K562 (cell line): ENCODE measurements around the gene HSD17B1. TPM values are rescaled to one million over a fixed set of nuclear protein-coding genes. Genes with fewer than 3 reads are reported as not detected.

ENCODE experiments used
- ATF1 ChIP-seq, 2 experiments: fragments of 450-650 bp in 1 of 2; IDR thresholded peaks; 2 replicates each; pipeline ENCODE4 v1.6.1; 2016; ENCODE audit warnings: missing compliant biosample characterization in 1 of 2, missing genetic modification characterization in 1 of 2
- CREB3 ChIP-seq: fragments of 450-650 bp; conservative IDR thresholded peaks from 2 replicates; pipeline ENCODE4 v1.6.1; 2016; ENCODE audit warnings: missing genetic modification characterization, low read depth, mild to moderate bottlenecking, missing compliant biosample characterization, moderate library complexity
- EHMT2 ChIP-seq: fragments of 450-650 bp; IDR thresholded peaks from 2 replicates; pipeline ENCODE4 v1.6.1; 2018; ENCODE audit warnings: antibody characterized with exemption
- FOXJ2 ChIP-seq: fragments of 200-800 bp; sonication (Bioruptor generic); IDR thresholded peaks from 2 replicates; pipeline ENCODE4 v1.6.1; 2016; ENCODE audit warnings: missing genetic modification characterization, missing compliant biosample characterization
- HDGF ChIP-seq: fragments of 450-650 bp; IDR thresholded peaks from 2 replicates; pipeline ENCODE4 v1.6.1; 2016
- JUNB ChIP-seq: fragments of 450-650 bp; formaldehyde crosslinking; conservative IDR thresholded peaks from 2 replicates; pipeline ENCODE4 v1.4.0; 2020; ENCODE audit warnings: mild to moderate bottlenecking
- NEUROD1 ChIP-seq: fragments of 150-350 bp; IDR thresholded peaks from 2 replicates; pipeline ENCODE4 v1.6.1; 2014; ENCODE audit warnings: borderline replicate concordance, low read length, low read depth; ENCODE audit not compliant: partially characterized antibody
- NFIX ChIP-seq: fragments of 250-450 bp; sonication (Bioruptor Pico); IDR thresholded peaks from 2 replicates; pipeline ENCODE4 v1.4.0; 2020; ENCODE audit warnings: low read depth, mild to moderate bottlenecking, moderate library complexity
- NFXL1 ChIP-seq: fragments of 450-650 bp; formaldehyde crosslinking; IDR thresholded peaks from 2 replicates; pipeline ENCODE4 v1.4.0; 2021; ENCODE audit warnings: mild to moderate bottlenecking
- NONO ChIP-seq, 2 experiments: fragments of 200-400 bp in 1 of 2; fragments of 450-650 bp in 1 of 2; formaldehyde crosslinking in 1 of 2; IDR thresholded peaks; 2 replicates each; pipeline ENCODE4 v1.6.1; 2017; ENCODE audit warnings: low read depth in 2 of 2, mild to moderate bottlenecking in 2 of 2, moderate library complexity in 2 of 2, low read length in 1 of 2
- POLR2AphosphoS5 ChIP-seq: IDR thresholded peaks from 2 replicates; pipeline ENCODE4 v1.6.1; 2011; ENCODE audit warnings: mild to moderate bottlenecking, low read depth, low read length, moderate library complexity; ENCODE audit not compliant: control insufficient read depth, insufficient read depth
- POLR2H ChIP-seq: IDR thresholded peaks from 2 replicates; pipeline ENCODE4 v1.6.1; 2016; ENCODE audit warnings: missing genetic modification characterization, low read depth, mild to moderate bottlenecking, control low read depth, missing compliant biosample characterization, moderate library complexity
- POU5F1 ChIP-seq: fragments of 150-350 bp; IDR thresholded peaks from 2 replicates; pipeline ENCODE4 v1.6.1; 2014; ENCODE audit warnings: borderline replicate concordance, low read length, low read depth, mild to moderate bottlenecking; ENCODE audit not compliant: partially characterized antibody
- RBFOX2 ChIP-seq: fragments of 200-400 bp; formaldehyde crosslinking; IDR thresholded peaks from 2 replicates; pipeline ENCODE4 v1.6.1; 2017; ENCODE audit warnings: low read depth, mild to moderate bottlenecking, low read length, moderate library complexity
- RNF2 ChIP-seq: sonication (generic); IDR thresholded peaks from 2 replicates; pipeline ENCODE4 v1.6.1; 2016
- SNIP1 ChIP-seq: fragments of 450-650 bp; IDR thresholded peaks from 2 replicates; pipeline ENCODE4 v1.7.1; 2017; ENCODE audit warnings: low read depth, mild to moderate bottlenecking
- SREBF2 ChIP-seq: sonication (generic); formaldehyde crosslinking; IDR thresholded peaks from 2 replicates; pipeline ENCODE4 v1.4.0; 2020; ENCODE audit warnings: mild to moderate bottlenecking, missing genetic modification reagents
- SRSF7 ChIP-seq: fragments of 200-400 bp; formaldehyde crosslinking; optimal IDR thresholded peaks from 2 replicates; pipeline ENCODE3; 2017; ENCODE audit warnings: mild to moderate bottlenecking, low read depth, low read length
- TAF9B ChIP-seq: fragments of 450-650 bp; IDR thresholded peaks from 2 replicates; pipeline ENCODE4 v1.6.1; 2018; ENCODE audit warnings: mild to moderate bottlenecking; ENCODE audit not compliant: partially characterized antibody
- THRA ChIP-seq: fragments of 450-650 bp; IDR thresholded peaks from 2 replicates; pipeline ENCODE4 v1.6.1; 2017; ENCODE audit warnings: mild to moderate bottlenecking, moderate library complexity
- ZEB2 ChIP-seq: fragments of 450-650 bp; IDR thresholded peaks from 2 replicates; pipeline ENCODE4 v1.6.1; 2016
- ZNF121 ChIP-seq: sonication (generic); formaldehyde crosslinking; conservative IDR thresholded peaks from 2 replicates; pipeline ENCODE4 v1.8.0; 2022; ENCODE audit warnings: missing genetic modification reagents
- ZNF143 ChIP-seq: sonication (generic); formaldehyde crosslinking; IDR thresholded peaks from 2 replicates; pipeline ENCODE4 v1.9.0; 2022; ENCODE audit warnings: mild to moderate bottlenecking, missing genetic modification reagents
- ZNF197 ChIP-seq: fragments of 200-800 bp; sonication (Bioruptor generic); IDR thresholded peaks from 2 replicates; pipeline ENCODE4 v1.6.1; 2016; ENCODE audit warnings: low read depth, missing genetic modification characterization, missing compliant biosample characterization
- ZNF395 ChIP-seq: fragments of 200-800 bp; sonication (Bioruptor generic); IDR thresholded peaks from 2 replicates; pipeline ENCODE4 v1.6.1; 2017; ENCODE audit warnings: missing genetic modification characterization, missing compliant biosample characterization
- ZNF445 ChIP-seq: fragments of 250-450 bp; sonication (Bioruptor Pico); IDR thresholded peaks from 2 replicates; pipeline ENCODE4 v1.4.0; 2020; ENCODE audit warnings: low read depth, mild to moderate bottlenecking, moderate library complexity
- ZNF695 ChIP-seq: fragments of 450-650 bp; formaldehyde crosslinking; IDR thresholded peaks from 2 replicates; pipeline ENCODE4 v1.4.0; 2020; ENCODE audit warnings: mild to moderate bottlenecking, moderate library complexity
- polyA plus RNA-seq, 8 experiments: library from polyadenylated mRNA; depleted of rRNA in 4 of 8; stranded (reverse) in 5 of 8; unstranded in 3 of 8; fragments of >200 nt; fragmentation: Nextera tagmentation in 2 of 8; fragmentation: Illumina TruSeq in 1 of 8; extraction: Ambion mirVana in 2 of 8; extraction: Trizol in 1 of 8; gene quantifications; 2 replicates each; pipeline versions ENCODE4 v1.2.1 to v1.2.3, GENCODE V29; 2011 to 2014; ENCODE audit warnings: inconsistent platforms in 1 of 8, missing spikeins in 1 of 8
- total RNA-seq, 7 experiments: library from RNA; depleted of rRNA in 6 of 7; stranded (reverse); fragments of >200 nt in 6 of 7; fragmentation: Illumina TruSeq in 2 of 7; extraction: Trizol in 2 of 7; gene quantifications; 2 replicates each; pipeline versions ENCODE4 v1.2.1 to v1.2.3, GENCODE V29; 2011 to 2021; ENCODE audit warnings: low replicate concordance in 1 of 7

HSD17B1 gene
- total and polyA plus RNA-seq, 9 of the 15 experiments (the other 6 are each of a cell fraction or from before 2014, with no cell fraction given) = 0.55 to 21.1 (median 3.6) TPM

GRCh38 chr17:42562388-42563142, 9.8 kb downstream of the HSD17B1 start (continued):
- no peak for TF ChIP-seq SRSF7
- no peak for TF ChIP-seq ZEB2
- no peak for TF ChIP-seq NFXL1 (CRISPR knock-in tag)
- no peak for TF ChIP-seq RNF2
- TF ChIP-seq HDGF = no peak
- TF ChIP-seq NONO (IDR thresholded peaks at IDR 0.05; ENCODE audit: low read depth in 2 of 2, low read length in 1 of 2) = no peak
- no peak for TF ChIP-seq ZNF695 (CRISPR knock-in tag)
- no peak for TF ChIP-seq JUNB (CRISPR knock-in tag)
- no peak for TF ChIP-seq ZNF445
- TF ChIP-seq ZNF197 (CRISPR knock-in tag) = no peak
- no peak for TF ChIP-seq SNIP1
- no peak for TF ChIP-seq ATF1 (CRISPR knock-in tag; IDR thresholded peaks at IDR 0.05)
- TF ChIP-seq ATF1 (tag; IDR thresholded peaks at IDR 0.05) = 0 out of 2 replicates have a peak, but pooled peaks have one; percentile 0
- no peak for TF ChIP-seq FOXJ2 (tag)
- no peak for TF ChIP-seq SREBF2
- peak; percentile 29; the same call in 1 of the 2 replicates for TF ChIP-seq ZNF395 (CRISPR knock-in tag)
- TF ChIP-seq NFIX (CRISPR knock-in tag) = no peak
- TF ChIP-seq NEUROD1 = no peak
- TF ChIP-seq ZNF121 (CRISPR knock-in tag) = no peak
- TF ChIP-seq POLR2H = no peak
- no peak for TF ChIP-seq POLR2AphosphoS5
- TF ChIP-seq CREB3 (tag) = no peak
- no peak for TF ChIP-seq ZNF143 (CRISPR knock-in tag)
- peak; percentile 29 for TF ChIP-seq TAF9B
- no peak for TF ChIP-seq POU5F1
- peak; percentile 83 for TF ChIP-seq RBFOX2
- TF ChIP-seq THRA = no peak
- no peak for TF ChIP-seq EHMT2
